Measurements from ENCODE around the gene CDK5RAP3.
"Not testable (repeated sequence)": the region's sequence is repeated elsewhere in the genome, so short reads cannot be mapped to it uniquely, and the experiment has no call there.

CDK5RAP3 gene

DNA sequence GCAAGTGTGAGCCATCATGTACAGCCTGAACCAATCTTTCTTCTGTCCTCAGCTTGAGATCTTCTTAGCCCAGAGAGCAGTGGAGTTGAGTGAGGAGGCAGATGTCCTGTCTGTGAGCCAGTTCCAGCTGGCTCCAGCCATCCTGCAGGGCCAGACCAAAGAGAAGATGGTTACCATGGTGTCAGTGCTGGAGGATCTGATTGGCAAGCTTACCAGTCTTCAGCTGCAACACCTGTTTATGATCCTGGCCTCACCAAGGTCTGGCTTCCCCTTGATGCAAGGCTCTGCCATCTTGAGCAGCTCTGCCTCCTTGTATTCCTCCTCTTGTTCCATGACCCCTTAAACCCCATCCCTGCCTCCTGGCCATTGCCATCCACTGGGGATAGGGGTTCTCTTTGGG is 9.6 kb downstream of the CDK5RAP3 start:
- no peak for DNase-seq

DNA sequence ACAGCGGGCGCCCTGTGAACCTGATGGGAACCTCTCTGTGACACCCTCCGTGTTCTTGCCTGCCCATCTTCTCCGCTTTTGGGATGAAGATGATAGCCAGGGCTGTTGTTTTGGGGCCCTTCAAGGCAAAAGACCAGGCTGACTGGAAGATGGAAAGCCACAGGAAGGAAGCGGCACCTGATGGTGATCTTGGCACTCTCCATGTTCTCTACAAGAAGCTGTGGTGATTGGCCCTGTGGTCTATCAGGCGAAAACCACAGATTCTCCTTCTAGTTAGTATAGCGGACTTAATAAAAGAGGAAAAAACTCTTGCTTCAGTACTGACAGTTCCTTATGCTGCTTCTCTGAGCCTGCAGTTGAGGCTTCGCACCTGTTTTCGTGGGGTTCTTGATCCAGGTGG is 10.5 kb downstream of the CDK5RAP3 start:
- DNase-seq = no peak

DNA sequence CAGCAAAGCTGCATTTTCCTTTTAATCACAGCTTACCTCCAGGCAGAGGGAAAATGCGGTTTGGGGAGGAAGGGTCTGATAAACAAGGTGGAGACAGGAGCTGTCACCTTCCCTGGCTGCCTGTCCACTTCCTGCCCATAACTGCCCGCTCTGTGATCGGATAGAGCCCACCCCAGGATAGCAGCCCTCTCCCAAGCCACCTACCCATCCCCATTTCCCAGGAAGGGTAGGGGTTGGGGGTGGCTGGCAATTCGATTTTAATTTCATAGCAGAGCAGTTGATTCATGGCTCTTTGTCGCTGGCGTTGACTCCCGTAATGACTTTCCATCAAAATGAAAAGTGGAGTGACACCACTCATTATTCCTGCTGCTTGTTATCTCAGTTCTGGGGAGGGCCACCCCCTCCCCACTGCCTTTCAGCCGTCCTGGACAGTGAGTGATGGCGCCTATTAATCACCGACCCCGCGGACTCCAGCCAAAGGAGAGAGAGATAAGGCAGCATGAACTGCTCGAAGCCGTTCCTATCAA is 11.2 kb downstream of the CDK5RAP3 start:
- no peak for DNase-seq

- DNase-seq = no peak
These were observed 11.9 kb downstream of the CDK5RAP3 start for GRCh38 chr17:47982645-47983390.

DNA sequence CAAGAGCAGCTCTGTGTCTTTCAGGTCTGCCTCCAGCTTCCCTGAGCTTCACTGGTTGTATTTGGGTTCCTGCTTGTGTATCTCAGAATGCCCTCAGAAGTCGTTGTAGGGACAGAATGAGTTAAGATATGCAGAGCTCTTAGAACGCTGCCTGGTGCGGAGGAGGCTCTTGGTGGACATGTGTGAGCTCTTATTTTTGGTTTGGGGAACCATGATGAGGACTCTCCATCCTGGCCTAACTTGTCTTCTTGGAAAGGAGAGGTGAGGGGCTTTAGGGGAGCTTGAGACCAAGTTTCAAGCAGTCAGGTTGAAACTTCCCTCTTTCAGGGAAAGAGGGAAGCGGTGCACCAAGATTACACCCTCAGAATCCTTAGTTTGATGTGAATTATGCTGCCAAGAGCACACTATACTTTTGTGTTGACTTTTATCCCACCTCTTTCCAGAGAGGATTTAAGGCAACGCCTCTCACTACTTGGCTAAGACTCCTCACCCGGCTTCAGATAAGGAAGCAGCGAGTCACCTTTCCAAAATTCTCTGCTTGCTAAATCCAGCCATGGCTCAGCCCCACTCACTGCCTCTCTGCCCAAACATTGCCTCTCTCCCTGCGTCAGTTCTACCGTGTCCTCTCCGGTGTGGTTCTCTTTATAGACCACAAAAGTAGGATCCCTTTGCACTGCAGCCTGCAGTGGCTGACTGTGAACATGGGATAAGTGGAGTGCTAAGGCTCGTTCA is 12.7 kb downstream of the CDK5RAP3 start:
- no peak for DNase-seq

- DNase-seq = no peak
These were observed 15.6 kb downstream of the CDK5RAP3 start for GRCh38 chr17:47986520-47986919.

DNA sequence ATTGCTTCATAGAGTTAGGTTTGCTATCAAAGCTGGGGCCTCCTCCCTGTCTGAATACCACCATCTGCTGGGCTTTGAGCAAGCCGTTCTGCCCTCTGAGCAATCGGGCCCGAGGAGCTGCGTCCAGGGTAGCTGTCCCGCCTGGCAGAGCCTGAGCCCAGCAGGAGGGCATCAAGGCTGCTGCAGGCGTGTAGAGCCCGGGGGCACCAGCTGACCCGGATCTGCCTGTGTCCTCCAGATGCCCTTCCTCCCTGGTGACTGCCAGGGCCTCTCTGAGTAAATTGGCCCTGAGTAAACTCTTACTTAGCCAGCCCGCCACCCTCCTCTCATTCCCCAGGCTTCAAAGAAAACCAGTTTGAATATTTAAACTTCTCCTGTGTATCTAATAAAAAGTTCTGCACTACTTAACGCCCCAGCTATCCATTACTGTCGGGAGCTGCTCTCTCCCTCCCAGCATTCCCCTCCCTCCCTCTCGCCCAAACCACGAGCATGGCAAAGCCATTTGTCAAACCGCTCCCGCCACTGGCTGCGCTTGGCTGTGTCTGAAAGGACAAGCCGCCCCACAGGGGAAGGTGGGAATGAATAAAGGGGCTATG is 16.4 kb downstream of the CDK5RAP3 start:
- no peak for DNase-seq

GRCh38 chr17:47988445-47988844 is 17.5 kb downstream of the CDK5RAP3 start:
- not testable (repeated sequence) for DNase-seq

DNA sequence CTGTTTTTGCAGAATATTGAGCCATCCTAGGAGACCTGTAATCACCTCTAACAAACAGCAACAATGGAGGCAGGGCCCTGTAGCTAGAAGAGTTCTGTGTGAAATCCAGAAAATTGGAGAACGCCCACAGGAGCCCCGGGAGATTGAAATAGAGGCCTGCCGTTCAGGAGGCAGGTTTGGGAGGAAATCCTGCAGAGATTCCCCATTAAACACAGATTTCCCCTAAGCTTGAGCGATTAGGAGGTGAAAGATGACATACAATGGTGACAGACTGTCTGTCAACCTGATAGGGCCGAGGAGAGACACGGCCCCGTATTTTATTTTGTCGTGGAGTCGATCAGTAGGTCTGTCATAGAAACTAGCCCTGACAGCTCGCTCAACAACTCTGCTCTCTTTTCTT is 18.2 kb downstream of the CDK5RAP3 start:
- DNase-seq = no peak

GRCh38 chr17:47989700-47990099 is 18.8 kb downstream of the CDK5RAP3 start:
- DNase-seq = no peak

DNA sequence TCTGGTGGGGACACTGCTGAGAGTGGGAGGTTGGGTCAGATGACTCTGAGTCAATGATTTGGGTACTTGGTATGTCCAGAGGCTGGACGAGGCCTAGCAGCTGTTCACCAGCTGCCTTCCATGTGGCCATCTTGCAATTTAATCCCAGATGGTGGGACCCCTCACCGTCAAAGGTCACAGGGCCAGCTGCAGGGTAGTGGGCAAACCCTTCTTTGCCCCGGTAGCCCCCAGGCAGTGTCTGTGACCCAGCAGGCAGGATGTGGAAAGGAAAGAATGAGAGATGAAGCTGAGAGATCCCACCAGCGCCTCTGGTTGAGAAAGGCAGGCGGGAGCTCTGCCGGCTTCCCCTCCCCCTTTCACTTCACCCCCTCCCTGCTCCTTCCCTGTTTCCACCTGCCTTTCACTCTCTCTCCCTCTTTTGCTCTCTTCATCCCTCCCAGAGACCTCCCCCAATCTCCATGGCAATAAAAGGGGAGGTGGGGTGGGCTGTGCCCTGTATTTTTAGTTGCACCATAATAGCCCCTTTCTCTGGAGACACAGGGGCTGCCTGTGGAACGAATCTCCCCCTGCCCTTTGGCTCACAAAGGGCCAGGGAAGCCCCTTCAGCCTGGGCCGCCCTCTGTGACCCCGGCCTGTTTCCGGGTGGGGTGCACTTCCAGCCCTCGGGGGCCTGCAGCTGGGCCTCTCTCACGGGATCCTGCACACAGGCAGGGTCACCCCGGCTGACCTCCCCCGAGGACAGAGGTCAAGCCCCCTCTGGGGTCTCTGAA is 20.2 kb downstream of the CDK5RAP3 start:
- no peak for DNase-seq

GRCh38 chr17:47992216-47992615 is 21.3 kb downstream of the CDK5RAP3 start:
- DNase-seq = no peak

GRCh38 chr17:47993031-47993564 is 22.2 kb downstream of the CDK5RAP3 start:
- DNase-seq = no peak

GRCh38 chr17:47993964-47994363 is 23.1 kb downstream of the CDK5RAP3 start:
- DNase-seq = no peak

GRCh38 chr17:47994724-47995123 is 23.8 kb downstream of the CDK5RAP3 start:
- DNase-seq = no peak

DNA sequence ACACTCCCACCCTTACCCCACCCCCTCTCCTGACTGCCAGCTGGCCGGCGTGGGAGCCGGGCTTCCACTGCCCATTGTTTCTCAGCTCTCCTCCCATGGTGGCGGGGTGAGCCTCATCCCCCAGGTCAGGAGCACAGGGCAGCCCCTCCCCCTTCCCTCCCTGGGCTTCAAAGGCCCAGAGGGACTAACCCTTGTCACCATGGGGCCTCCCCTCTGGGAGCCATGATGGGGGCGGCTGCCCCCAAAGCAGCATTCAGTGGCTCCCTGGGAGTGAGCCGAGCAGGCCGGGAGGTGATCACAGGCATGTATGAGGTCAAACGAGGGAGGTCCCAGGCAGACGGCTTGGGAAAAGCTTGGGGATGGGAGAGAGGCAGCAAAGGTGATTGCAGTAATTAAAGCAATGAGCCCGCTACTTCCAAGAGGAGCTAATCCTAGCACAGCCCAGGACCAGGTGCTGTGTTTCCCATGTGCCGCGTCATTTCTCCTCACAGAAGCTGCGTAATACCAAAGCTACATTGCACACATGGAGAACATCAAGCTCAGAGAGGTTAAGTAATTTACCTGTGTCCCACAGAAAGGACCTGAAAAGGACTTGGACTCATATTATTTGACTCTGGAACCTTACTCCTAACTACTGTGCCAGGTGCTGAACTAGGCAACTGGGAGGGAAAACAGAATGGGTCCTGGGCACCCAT is 24.5 kb downstream of the CDK5RAP3 start:
- DNase-seq = no peak

DNA sequence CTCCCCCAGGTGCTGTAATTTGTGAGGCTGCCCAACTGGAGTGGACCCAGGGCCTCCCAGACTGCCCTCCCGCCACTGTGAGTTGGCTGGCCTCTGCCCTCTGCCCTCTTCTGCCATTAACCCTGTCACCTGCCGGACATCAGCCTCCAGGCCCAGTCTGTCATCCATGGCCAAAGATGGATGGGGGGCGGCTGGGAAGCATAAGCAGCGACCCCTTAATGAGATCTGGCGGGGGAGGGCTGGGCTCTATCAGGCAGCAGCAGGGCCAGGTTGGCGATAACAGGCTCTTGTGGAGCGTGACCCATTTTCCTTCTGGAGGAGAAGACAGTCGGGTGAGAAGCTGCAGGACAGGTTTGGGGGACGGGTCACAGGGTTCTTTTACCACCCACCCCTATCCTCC is 25.3 kb downstream of the CDK5RAP3 start:
- DNase-seq = no peak

GRCh38 chr17:47997586-47997985 is 26.7 kb downstream of the CDK5RAP3 start:
- no peak for DNase-seq

DNA sequence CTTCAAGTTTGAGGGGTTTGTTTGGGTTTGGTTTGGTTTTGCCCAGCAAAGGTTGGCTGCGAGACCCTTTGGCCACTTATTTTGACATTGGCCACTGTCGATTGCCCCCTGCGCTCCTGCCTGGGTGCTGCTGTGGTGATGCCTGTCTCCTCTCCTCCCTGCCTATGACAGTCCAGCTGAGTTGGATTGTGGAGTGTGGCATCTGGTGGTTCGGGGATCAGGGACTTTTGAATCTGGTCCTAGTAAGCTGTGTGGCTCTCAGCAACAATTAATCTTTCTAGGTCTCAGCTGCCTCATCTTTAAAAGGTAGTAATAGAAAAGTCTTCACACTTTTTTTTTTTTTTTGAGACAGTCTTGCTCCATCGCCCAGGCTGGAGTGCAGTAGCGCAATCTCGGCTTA is 27.1 kb downstream of the CDK5RAP3 start:
- DNase-seq = no peak

DNA sequence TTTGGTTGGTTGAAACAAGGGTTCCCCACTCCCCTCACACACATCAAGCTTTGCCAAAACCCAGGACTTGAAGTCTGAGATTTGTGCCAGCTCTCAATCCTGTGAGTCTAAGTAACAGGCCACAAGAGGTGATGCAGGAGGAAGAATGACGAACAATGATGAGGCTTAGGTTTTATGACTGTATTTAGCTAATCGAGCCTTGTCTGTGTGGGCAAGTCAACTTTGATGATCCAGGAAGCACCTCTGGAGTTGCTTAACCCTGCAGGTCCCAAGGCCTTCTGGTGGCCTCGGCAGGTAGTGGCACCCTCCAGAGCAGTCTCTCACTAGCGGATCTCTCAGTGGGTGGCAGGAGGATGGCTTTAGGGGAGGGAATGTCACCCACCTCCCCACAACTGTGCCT is 28.7 kb downstream of the CDK5RAP3 start:
- DNase-seq = no peak

DNA sequence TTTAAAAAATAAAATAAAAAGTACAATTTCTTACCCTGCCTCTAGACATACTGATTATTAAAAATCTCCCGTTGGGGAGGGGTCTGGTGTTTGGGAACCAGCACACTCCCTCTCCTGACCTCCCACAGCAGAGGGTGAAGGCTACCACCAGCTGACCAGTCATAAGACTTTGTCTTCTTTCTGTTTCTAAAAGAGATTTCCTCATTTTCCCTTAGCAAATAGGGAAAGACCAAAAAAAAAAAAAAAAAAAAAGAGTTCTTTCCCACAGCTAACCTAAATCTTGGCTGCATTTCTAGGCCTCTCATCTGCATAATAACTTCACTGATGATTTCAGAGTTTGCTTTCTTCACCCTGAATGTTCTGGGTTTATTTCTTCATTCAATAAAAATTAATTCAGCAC is 30.3 kb downstream of the CDK5RAP3 start:
- no peak for DNase-seq

DNA sequence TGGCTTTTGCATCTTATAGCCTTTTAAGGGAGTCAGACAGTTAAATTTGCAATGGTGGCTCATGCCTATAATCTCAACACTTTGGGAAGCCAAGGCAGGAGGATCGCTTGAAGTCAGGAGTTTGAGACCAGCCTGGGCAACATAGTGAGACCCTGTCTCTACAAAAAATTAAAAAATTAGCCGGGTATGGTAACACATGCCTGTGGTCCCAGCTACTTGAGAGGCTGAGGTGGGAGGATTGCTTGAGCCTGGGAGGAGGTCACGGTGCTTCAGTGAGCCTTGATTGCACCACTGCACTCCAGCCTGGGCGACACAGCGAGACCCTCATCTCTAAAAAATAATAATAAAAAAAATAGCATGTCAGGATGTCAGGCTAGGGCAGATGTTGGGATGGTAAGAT is 30.7 kb downstream of the CDK5RAP3 start:
- not testable (repeated sequence) for DNase-seq

Measured in activated CD4-positive, alpha-beta T cell treated with anti-CD3 and anti-CD28 coated beads, Interleukin-2, amount 50 U/mL, for 4 hours (primary cell).